HepG2 (cell line): ENCODE data around the gene RUVBL2. TPM values are rescaled to one million over a fixed set of nuclear protein-coding genes. Genes with fewer than 3 reads are reported as not detected.

Experiments used
- AGO1 ChIP-seq: fragments of 200-400 bp; formaldehyde crosslinking; IDR thresholded peaks from 2 replicates; pipeline ENCODE4 v1.6.1; 2017; ENCODE audit warnings: mild to moderate bottlenecking, low read depth, low read length, moderate library complexity; ENCODE audit not compliant: poor library complexity, severe bottlenecking
- ELF1 ChIP-seq: sonication (generic); formaldehyde crosslinking; IDR thresholded peaks from 2 replicates; pipeline ENCODE4 v1.4.0; 2020; ENCODE audit warnings: missing genetic modification reagents
- FUBP1 ChIP-seq: sonication (generic); formaldehyde crosslinking; IDR thresholded peaks from 2 replicates; pipeline ENCODE4 v1.5.1; 2020; ENCODE audit warnings: missing genetic modification reagents, mild to moderate bottlenecking, borderline replicate concordance
- MAFF ChIP-seq: IDR thresholded peaks from 2 replicates; pipeline ENCODE4 v1.6.1; 2011; ENCODE audit warnings: low read depth, low read length, improper control_type of control experiment
- MAFK ChIP-seq, 2 experiments: IDR thresholded peaks in 1 of 2; conservative IDR thresholded peaks in 1 of 2; 2 replicates each; pipeline ENCODE4 v1.6.1; 2011; ENCODE audit warnings: improper control_type of control experiment in 2 of 2, low read length in 2 of 2
- MTA1 ChIP-seq: sonication (generic); formaldehyde crosslinking; IDR thresholded peaks from 2 replicates; pipeline ENCODE4 v1.4.0; 2020; ENCODE audit warnings: missing genetic modification reagents, mild to moderate bottlenecking, borderline replicate concordance
- MTA3 ChIP-seq: sonication (generic); formaldehyde crosslinking; IDR thresholded peaks from 2 replicates; pipeline ENCODE4 v1.4.0; 2020; ENCODE audit warnings: missing genetic modification reagents
- POLR2A ChIP-seq, 2 experiments: IDR thresholded peaks; 2 replicates each; pipeline ENCODE4 v1.6.1; 2011; ENCODE audit warnings: low read depth in 2 of 2, low read length in 2 of 2, mild to moderate bottlenecking in 1 of 2, moderate library complexity in 1 of 2; ENCODE audit not compliant: insufficient read depth in 1 of 2
- RBFOX2 ChIP-seq: fragments of 200-400 bp; formaldehyde crosslinking; IDR thresholded peaks from 2 replicates; pipeline ENCODE4 v1.6.1; 2017; ENCODE audit warnings: low read depth, mild to moderate bottlenecking, low read length
- TFAP4 ChIP-seq: sonication (generic); IDR thresholded peaks from 2 replicates; pipeline ENCODE4 v1.6.1; 2016; ENCODE audit warnings: low read depth, borderline replicate concordance
- ZBTB1 ChIP-seq: sonication (generic); formaldehyde crosslinking; IDR thresholded peaks from 2 replicates; pipeline ENCODE4 v1.4.0; 2020; ENCODE audit warnings: missing genetic modification reagents, borderline replicate concordance
- ZBTB7A ChIP-seq: sonication (generic); formaldehyde crosslinking; IDR thresholded peaks from 2 replicates; pipeline ENCODE4 v1.8.0; 2022; ENCODE audit warnings: mild to moderate bottlenecking, missing genetic modification reagents
- ZNF24 ChIP-seq: fragments of 450-650 bp; IDR thresholded peaks from 2 replicates; pipeline ENCODE4 v1.6.1; 2017; ENCODE audit warnings: antibody characterized with exemption, mild to moderate bottlenecking
- polyA plus RNA-seq, 8 experiments: library from polyadenylated mRNA; depleted of rRNA in 3 of 8; stranded (reverse) in 7 of 8; unstranded in 1 of 8; fragments of >200 nt; fragmentation: Illumina TruSeq in 4 of 8; extraction: Trizol in 4 of 8; gene quantifications; 2 replicates each; pipeline versions ENCODE4 v1.2.1 to v1.2.3, GENCODE V29; 2011 to 2016; ENCODE audit warnings: low read depth in 4 of 8, missing spikeins in 1 of 8, mixed read lengths in 1 of 8; ENCODE audit not compliant: insufficient read depth in 1 of 8
- total RNA-seq, 5 experiments: library from RNA; depleted of rRNA; stranded (reverse); fragments of >200 nt; fragmentation: Illumina TruSeq; extraction: Trizol; gene quantifications; 2 replicates each; pipeline ENCODE4 v1.2.3, GENCODE V29; 2016; ENCODE audit warnings: low read depth in 1 of 5
- TF ChIP-seq, protein P1 (sequence below): sonication (generic); formaldehyde crosslinking; IDR thresholded peaks from 2 replicates; pipeline ENCODE4 v1.5.0; 2020; ENCODE audit warnings: missing genetic modification reagents
- TF ChIP-seq, protein P2 (sequence below): sonication (generic); formaldehyde crosslinking; IDR thresholded peaks from 2 replicates; pipeline ENCODE4 v1.5.1; 2020; ENCODE audit warnings: mild to moderate bottlenecking, missing genetic modification reagents, borderline replicate concordance
- TF ChIP-seq, protein P3 (sequence below): sonication (generic); formaldehyde crosslinking; IDR thresholded peaks from 2 replicates; pipeline ENCODE4 v1.9.0; 2021; ENCODE audit warnings: missing genetic modification reagents, mild to moderate bottlenecking, borderline replicate concordance

Gene RUVBL2
- total and polyA plus RNA-seq, 2 of the 13 experiments (the other 11 are each of a cell fraction or from before 2014, with no cell fraction given) = 120 to 122 TPM

DNA sequence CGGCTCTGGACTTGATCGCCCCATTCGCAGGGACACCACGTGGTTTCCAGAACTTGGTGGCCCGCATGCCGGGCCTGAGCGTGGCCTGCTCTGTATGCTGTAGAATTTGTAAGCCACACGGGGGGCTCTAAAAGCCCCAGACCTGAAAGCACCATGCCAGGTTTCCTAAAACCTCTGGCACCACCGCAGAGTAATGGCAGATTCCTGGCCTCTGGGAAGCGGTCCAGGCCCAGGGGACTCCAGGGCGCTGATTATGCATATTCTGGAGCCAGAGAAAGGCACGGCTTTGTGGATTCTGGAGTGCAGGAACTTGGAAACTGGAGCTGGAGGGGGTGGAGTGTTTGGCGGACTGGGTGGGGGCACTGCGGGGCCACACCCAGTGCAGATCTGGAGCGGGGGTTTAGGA, 24.9 kb upstream of the RUVBL2 start (continued):
- TF ChIP-seq, protein P1, sequence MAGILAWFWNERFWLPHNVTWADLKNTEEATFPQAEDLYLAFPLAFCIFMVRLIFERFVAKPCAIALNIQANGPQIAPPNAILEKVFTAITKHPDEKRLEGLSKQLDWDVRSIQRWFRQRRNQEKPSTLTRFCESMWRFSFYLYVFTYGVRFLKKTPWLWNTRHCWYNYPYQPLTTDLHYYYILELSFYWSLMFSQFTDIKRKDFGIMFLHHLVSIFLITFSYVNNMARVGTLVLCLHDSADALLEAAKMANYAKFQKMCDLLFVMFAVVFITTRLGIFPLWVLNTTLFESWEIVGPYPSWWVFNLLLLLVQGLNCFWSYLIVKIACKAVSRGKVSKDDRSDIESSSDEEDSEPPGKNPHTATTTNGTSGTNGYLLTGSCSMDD (CRISPR knock-in tag) = no peak
- TF ChIP-seq POLR2A (IDR thresholded peaks at IDR 0.05; ENCODE audit: insufficient read depth in 1 of 2, low read depth in 2 of 2, low read length in 2 of 2) (no peak), MAFK (conservative IDR thresholded peaks at IDR 0.05 in 1 of 2, IDR thresholded peaks at IDR 0.05 in 1 of 2; ENCODE audit: low read length in 2 of 2) (peak; percentile 52 to 69; a peak in 3 of 4 replicates), MAFF (peak; percentile 33; the same call in 1 of the 2 replicates), ELF1 (CRISPR knock-in tag) (no peak), MTA1 (CRISPR knock-in tag) (no peak), MTA3 (no peak), ZNF24 (no peak), RBFOX2 (no peak; the same call in 1 of the 2 replicates), ZBTB1 (no peak), ZBTB7A (CRISPR knock-in tag) (no peak), AGO1 (peak; percentile 95), TFAP4 (no peak), FUBP1 (CRISPR knock-in tag) (no peak)
- TF ChIP-seq, protein P2, sequence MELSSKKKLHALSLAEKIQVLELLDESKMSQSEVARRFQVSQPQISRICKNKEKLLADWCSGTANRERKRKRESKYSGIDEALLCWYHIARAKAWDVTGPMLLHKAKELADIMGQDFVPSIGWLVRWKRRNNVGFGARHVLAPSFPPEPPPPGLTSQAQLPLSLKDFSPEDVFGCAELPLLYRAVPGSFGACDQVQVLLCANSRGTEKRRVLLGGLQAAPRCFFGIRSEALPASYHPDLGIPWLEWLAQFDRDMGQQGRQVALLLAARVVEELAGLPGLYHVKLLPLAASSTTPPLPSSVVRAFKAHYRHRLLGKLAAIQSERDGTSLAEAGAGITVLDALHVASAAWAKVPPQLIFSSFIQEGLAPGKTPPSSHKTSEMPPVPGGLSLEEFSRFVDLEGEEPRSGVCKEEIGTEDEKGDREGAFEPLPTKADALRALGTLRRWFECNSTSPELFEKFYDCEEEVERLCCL (CRISPR knock-in tag) = no peak
- TF ChIP-seq, protein P3, sequence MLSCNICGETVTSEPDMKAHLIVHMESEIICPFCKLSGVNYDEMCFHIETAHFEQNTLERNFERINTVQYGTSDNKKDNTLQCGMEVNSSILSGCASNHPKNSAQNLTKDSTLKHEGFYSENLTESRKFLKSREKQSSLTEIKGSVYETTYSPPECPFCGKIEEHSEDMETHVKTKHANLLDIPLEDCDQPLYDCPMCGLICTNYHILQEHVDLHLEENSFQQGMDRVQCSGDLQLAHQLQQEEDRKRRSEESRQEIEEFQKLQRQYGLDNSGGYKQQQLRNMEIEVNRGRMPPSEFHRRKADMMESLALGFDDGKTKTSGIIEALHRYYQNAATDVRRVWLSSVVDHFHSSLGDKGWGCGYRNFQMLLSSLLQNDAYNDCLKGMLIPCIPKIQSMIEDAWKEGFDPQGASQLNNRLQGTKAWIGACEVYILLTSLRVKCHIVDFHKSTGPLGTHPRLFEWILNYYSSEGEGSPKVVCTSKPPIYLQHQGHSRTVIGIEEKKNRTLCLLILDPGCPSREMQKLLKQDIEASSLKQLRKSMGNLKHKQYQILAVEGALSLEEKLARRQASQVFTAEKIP = no peak
